Measurements from ENCODE around the gene SV2B.

DNA sequence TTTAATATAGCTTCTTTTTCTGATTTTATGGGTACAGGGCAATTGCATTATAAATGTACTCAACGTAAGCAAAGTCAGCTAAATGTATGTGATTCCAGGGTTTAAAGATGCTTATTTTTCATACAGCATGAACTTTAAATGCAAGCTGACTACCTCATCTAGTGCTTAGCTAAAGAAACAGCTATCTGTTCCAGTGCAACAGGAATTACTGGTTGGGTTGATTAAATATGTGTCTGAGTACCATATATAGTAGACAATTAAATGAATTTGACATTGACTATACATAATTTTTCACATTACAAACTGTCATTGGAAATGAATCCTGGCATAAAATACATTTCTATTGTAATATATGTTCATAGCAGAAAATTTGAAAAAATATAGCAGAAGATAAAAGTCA lies 26.3 kb upstream of the SV2B start:
- TF ChIP-seq POLR2AphosphoS5 (IDR thresholded peaks at IDR 0.05; ENCODE audit: borderline replicate concordance, low read depth, low read length) (no peak), EZH2 (IDR thresholded peaks at IDR 0.05) (no peak)

Measured in SK-N-MC (cell line).